ENCODE results near the gene SCO1. TPM values are rescaled to one million over a fixed set of nuclear protein-coding genes. Genes with fewer than 3 reads are reported as not detected.
A peak's percentile ranks its signal among the peaks of the same experiment; 100 is the strongest.

SCO1 gene
- total RNA-seq, 6 experiments from 2014 or later, result 19.0 to 29.7 (median 23.8) TPM

- TF ChIP-seq POLR2A (IDR thresholded peaks at IDR 0.05), result no peak
- 47% methylated on average over 11 of the region's 11 CpGs for WGBS (ENCODE audit: insufficient coverage, low coverage, low lambda C conversion rate, missing lambda C conversion rate)
Observed at GRCh38 chr17:10724546-10725195, 27.3 kb upstream of the SCO1 start.

GRCh38 chr17:10718547-10718946, 21.2 kb upstream of the SCO1 start:
- no peak for TF ChIP-seq POLR2A (IDR thresholded peaks at IDR 0.05)
- Histone ChIP-seq H3K4me1 (peaks cover 0 to 36% (median 14%) of the 10 kb centered on the region in 4 donors), H3K27ac (peak overlapping the region in 2 of 3 donors; percentile 38 to 42), H3K4me3 (no peak overlapping the region), H3K27me3 (no peaks in the 10 kb centered on the region), H3K9me3 (no peaks in the 10 kb centered on the region), H3K36me3 (peaks cover 0 to 14% (median 2%) of the 10 kb centered on the region in 4 donors)
- DNase-seq, result no peak
- peak in 3 of 4 donors; percentile 65 to 83 (median 77) for ATAC-seq
- intact Hi-C loops (cut with DNase I), result no loop called here
- WGBS (ENCODE audit: insufficient coverage, low coverage, low lambda C conversion rate, missing lambda C conversion rate), result 17% methylated on average over 1 of the region's 1 CpG

More at GRCh38 chr17:10724546-10725195, 27.3 kb upstream of the SCO1 start:
- no peaks in the 10 kb centered on the region for H3K9me3 ChIP-seq
- peak overlapping the region in 2 of 3 donors; percentile 76 to 83 for H3K27ac ChIP-seq
- ATAC-seq (peak in 2 of 4 donors; percentile 25 to 40), DNase-seq (no peak)
- H3K4me3 ChIP-seq, result peak overlapping the region in 1 of 3 donors; percentile 29
- peaks cover 0 to 14% (median 2%) of the 10 kb centered on the region in 4 donors for H3K36me3 ChIP-seq
- intact Hi-C loops (cut with DNase I), result no loop called here
- no peaks in the 10 kb centered on the region for H3K27me3 ChIP-seq
- peaks cover 0 to 43% (median 19%) of the 10 kb centered on the region in 4 donors for H3K4me1 ChIP-seq

- intact Hi-C loops (cut with DNase I), result no loop called here
- H3K27me3 ChIP-seq, result no peaks in the 10 kb centered on the region
- H3K36me3 ChIP-seq, result peaks cover 3 to 17% (median 10%) of the 10 kb centered on the region in 4 donors
- ATAC-seq (peak in 3 of 4 donors; percentile 42 to 75 (median 52)), DNase-seq (no peak)
- H3K27ac ChIP-seq, result peak overlapping the region in 1 of 3 donors; percentile 5
- H3K4me3 ChIP-seq, result no peak overlapping the region
- TF ChIP-seq CTCF (IDR thresholded peaks at IDR 0.05) (no peak), POLR2A (IDR thresholded peaks at IDR 0.05) (no peak)
- peaks cover 0 to 36% (median 13%) of the 10 kb centered on the region in 4 donors for H3K4me1 ChIP-seq
- 49% methylated on average over 10 of the region's 10 CpGs for WGBS (ENCODE audit: insufficient coverage, low coverage, low lambda C conversion rate, missing lambda C conversion rate)
- H3K9me3 ChIP-seq, result no peaks in the 10 kb centered on the region
Observed at GRCh38 chr17:10716218-10716617, 18.9 kb upstream of the SCO1 start.

GRCh38 chr17:10713318-10713717, 16.0 kb upstream of the SCO1 start:
- Histone ChIP-seq H3K27me3 (no peaks in the 10 kb centered on the region), H3K4me3 (no peak overlapping the region), H3K9me3 (no peaks in the 10 kb centered on the region), H3K27ac (no peak overlapping the region), H3K36me3 (peaks cover 3 to 39% (median 12%) of the 10 kb centered on the region in 4 donors), H3K4me1 (peaks cover 0 to 20% (median 4%) of the 10 kb centered on the region in 4 donors)
- TF ChIP-seq POLR2A (IDR thresholded peaks at IDR 0.05), result no peak
- TF ChIP-seq CTCF (IDR thresholded peaks at IDR 0.05), result no peak
- no peak for DNase-seq
- ATAC-seq, result no peak
- intact Hi-C loops (cut with DNase I), result no loop called here
- WGBS (ENCODE audit: insufficient coverage, low coverage, low lambda C conversion rate, missing lambda C conversion rate), result 93% methylated on average over 2 of the region's 2 CpGs

GRCh38 chr17:10705727-10706126, 8.4 kb upstream of the SCO1 start:
- TF ChIP-seq CTCF (IDR thresholded peaks at IDR 0.05) (no peak), POLR2A (IDR thresholded peaks at IDR 0.05) (no peak)
- H3K4me3 ChIP-seq, result no peak overlapping the region
- intact Hi-C loops (cut with DNase I), result no loop called here
- no peaks in the 10 kb centered on the region for H3K9me3 ChIP-seq
- 92% methylated on average over 4 of the region's 5 CpGs for WGBS (ENCODE audit: insufficient coverage, low coverage, low lambda C conversion rate, missing lambda C conversion rate)
- H3K4me1 ChIP-seq, result no peaks in the 10 kb centered on the region
- H3K36me3 ChIP-seq, result peaks cover 0 to 49% (median 6%) of the 10 kb centered on the region in 4 donors
- DNase-seq (no peak), ATAC-seq (no peak)
- H3K27me3 ChIP-seq, result no peaks in the 10 kb centered on the region
- no peak overlapping the region for H3K27ac ChIP-seq
